OCI-LY3 (cell line): ENCODE results near the gene HIVEP3.

ENCODE experiments used
- H2AFZ ChIP-seq: fragments of 200-600, 300-600 bp; shearing (Covaris generic); 2 replicates; pipeline ENCODE4 v1.6.0; 2014; ENCODE audit warnings: antibody characterized with exemption, low read depth, low read length
- H3K27ac ChIP-seq: fragments of 200-600, 300-600 bp; sonication (generic); 2 replicates; pipeline ENCODE4 v1.5.1; 2014; ENCODE audit warnings: mild to moderate bottlenecking, low read length, moderate library complexity, mixed read lengths
- H3K27me3 ChIP-seq: fragments of 200-600, 300-600 bp; sonication (generic); 2 replicates; pipeline ENCODE4 v1.6.1; 2014; ENCODE audit warnings: low read depth, low read length, mixed read lengths
- H3K36me3 ChIP-seq: fragments of 200-600, 300-600 bp; sonication (generic); replicated peaks from 2 replicates; pipeline ENCODE3; 2014; ENCODE audit warnings: low read depth, low read length, mixed read lengths
- H3K4me1 ChIP-seq: fragments of 300-600, 200-600 bp; sonication (generic); 2 replicates; pipeline ENCODE4 v1.6.1; 2014; ENCODE audit warnings: low read length, mixed read lengths
- H3K4me2 ChIP-seq: fragments of 200-600, 300-600 bp; sonication (generic); 2 replicates; pipeline ENCODE4 v1.6.1; 2014; ENCODE audit warnings: low read length, mixed read lengths
- H3K4me3 ChIP-seq: fragments of 300-600, 200-600 bp; sonication (generic); 2 replicates; pipeline ENCODE4 v1.5.1; 2014; ENCODE audit warnings: antibody characterized with exemption, mild to moderate bottlenecking, low read length, moderate library complexity
- H3K79me2 ChIP-seq: fragments of 300-600, 200-600 bp; shearing (Covaris generic); 2 replicates; pipeline ENCODE4 v1.6.1; 2014; ENCODE audit warnings: mild to moderate bottlenecking, low read length, mixed read lengths
- H3K9ac ChIP-seq: fragments of 300-600, 200-600 bp; shearing (Covaris generic); 2 replicates; pipeline ENCODE4 v1.6.0; 2014; ENCODE audit warnings: mild to moderate bottlenecking, low read length, moderate library complexity
- H3K9me3 ChIP-seq: fragments of 200-600, 300-600 bp; shearing (Covaris generic); 2 replicates; pipeline ENCODE4 v1.6.1; 2014; ENCODE audit warnings: low read length, mixed read lengths; ENCODE audit not compliant: insufficient read depth
- H4K20me1 ChIP-seq: fragments of 200-600, 300-600 bp; sonication (generic); 2 replicates; pipeline ENCODE4 v1.6.1; 2016; ENCODE audit warnings: low read length, mixed read lengths; ENCODE audit not compliant: insufficient read depth
- EZH2phosphoT487 ChIP-seq: fragments of 200-600 bp; shearing (Covaris generic); IDR thresholded peaks from 2 replicates; pipeline ENCODE4 v1.6.1; 2018; ENCODE audit warnings: antibody characterized with exemption, mixed run types, low read depth
- TF ChIP-seq, protein P1 (sequence below): fragments of 200-600, 300-600 bp; sonication (generic); IDR thresholded peaks from 2 replicates; pipeline ENCODE4 v1.5.1; 2014; ENCODE audit warnings: antibody characterized with exemption, low read length, low read depth

Gene HIVEP3

DNA sequence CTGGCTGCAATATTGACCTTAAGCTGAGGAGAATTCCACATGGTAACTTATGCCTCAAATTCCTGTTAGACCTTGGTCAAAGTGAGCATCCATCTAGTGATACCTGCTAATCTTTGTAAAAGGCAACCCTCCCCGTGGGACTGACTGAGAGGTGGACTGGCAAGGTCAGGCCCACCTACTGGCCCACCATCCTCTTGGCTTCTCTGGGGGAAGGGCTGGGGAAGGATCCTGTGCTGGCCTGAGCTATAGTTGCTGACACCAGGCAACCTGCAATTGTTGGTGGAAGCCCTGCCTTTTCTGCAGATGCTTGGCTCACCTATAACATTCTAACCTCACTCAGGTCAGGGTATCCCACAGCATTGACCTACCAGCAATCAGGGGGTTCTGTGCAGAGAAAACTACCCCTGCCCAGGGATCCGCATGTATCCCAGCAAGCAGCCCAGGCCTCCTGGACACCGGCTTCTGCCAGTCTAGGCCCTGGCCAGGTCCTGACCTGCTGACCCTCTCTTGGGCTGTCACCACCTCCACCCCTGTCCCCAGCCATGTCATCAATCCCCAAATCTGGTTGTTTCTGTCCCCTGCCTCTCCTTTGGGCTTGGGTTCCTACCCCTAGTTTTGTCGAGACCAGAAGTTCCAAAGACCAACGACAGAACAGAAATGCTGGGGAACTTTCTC is 326.1 kb downstream of the HIVEP3 start:
- Histone ChIP-seq H3K9ac (no peak overlapping the region), H3K27me3 (no peaks in the 10 kb centered on the region), H3K4me3 (no peak overlapping the region), H2AFZ (no peak overlapping the region), H3K79me2 (peaks cover 100% of the 10 kb centered on the region), H3K4me2 (no peak overlapping the region), H3K27ac (no peak overlapping the region), H3K36me3 (peaks cover 7% of the 10 kb centered on the region), H3K4me1 (no peaks in the 10 kb centered on the region), H3K9me3 (no peaks in the 10 kb centered on the region), H4K20me1 (peaks cover 97% of the 10 kb centered on the region)
- no peak for TF ChIP-seq EZH2phosphoT487
- TF ChIP-seq, protein P1, sequence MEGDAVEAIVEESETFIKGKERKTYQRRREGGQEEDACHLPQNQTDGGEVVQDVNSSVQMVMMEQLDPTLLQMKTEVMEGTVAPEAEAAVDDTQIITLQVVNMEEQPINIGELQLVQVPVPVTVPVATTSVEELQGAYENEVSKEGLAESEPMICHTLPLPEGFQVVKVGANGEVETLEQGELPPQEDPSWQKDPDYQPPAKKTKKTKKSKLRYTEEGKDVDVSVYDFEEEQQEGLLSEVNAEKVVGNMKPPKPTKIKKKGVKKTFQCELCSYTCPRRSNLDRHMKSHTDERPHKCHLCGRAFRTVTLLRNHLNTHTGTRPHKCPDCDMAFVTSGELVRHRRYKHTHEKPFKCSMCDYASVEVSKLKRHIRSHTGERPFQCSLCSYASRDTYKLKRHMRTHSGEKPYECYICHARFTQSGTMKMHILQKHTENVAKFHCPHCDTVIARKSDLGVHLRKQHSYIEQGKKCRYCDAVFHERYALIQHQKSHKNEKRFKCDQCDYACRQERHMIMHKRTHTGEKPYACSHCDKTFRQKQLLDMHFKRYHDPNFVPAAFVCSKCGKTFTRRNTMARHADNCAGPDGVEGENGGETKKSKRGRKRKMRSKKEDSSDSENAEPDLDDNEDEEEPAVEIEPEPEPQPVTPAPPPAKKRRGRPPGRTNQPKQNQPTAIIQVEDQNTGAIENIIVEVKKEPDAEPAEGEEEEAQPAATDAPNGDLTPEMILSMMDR: no peak

DNA sequence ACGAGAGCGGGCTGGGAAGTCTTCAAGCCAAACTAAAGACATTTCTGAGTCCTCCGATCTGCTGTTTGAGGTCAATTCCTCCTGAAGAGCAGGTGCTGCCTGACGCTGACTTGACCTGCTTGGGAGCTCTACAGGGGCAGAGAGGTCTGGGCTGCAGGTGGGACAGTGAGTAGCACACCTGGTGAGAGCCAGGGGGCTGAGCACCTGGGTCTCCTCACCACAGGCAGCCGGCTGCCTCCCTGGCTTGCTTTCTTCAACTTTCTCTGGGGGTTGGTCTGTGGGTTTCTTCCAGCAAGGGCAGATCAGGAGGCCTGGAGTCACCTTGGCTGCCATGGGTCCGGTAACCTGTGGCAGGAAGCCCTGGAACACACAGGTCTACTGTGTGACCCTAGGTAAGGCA is 326.8 kb downstream of the HIVEP3 start:
- peaks cover 97% of the 10 kb centered on the region for H4K20me1 ChIP-seq

DNA sequence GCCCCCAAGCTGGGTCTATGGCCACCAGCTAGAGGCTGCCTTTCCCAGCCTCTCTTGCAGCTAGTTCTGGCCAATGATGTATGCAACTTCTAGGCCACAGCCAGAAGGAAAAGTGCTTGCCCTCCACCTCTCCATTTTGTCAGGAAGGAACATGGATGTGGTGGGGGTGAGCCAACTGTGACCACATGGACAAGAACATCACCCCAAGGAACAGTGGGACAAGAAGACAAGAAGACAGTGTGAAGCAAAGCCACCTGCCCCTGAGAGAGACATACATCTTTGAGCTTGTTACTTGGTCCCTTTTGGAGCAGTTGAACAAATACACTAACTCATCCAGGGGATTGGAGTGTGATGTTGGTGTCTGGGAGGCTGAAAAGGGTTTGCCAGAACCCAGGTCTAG is 328.4 kb downstream of the HIVEP3 start:
- Histone ChIP-seq H3K79me2 (peaks cover 99% of the 10 kb centered on the region), H3K9ac (no peak overlapping the region), H3K27ac (no peak overlapping the region), H3K4me2 (no peak overlapping the region), H4K20me1 (peaks cover 96% of the 10 kb centered on the region), H3K27me3 (no peaks in the 10 kb centered on the region), H3K9me3 (no peaks in the 10 kb centered on the region), H3K4me3 (no peak overlapping the region), H3K4me1 (no peaks in the 10 kb centered on the region), H3K36me3 (peaks cover 15% of the 10 kb centered on the region), H2AFZ (no peak overlapping the region)
- TF ChIP-seq, protein P1: no peak
- no peak for TF ChIP-seq EZH2phosphoT487

More for the DNA sequence above, 326.8 kb downstream of the HIVEP3 start:
- H2AFZ ChIP-seq: no peak overlapping the region
- H3K9me3 ChIP-seq: no peaks in the 10 kb centered on the region
- TF ChIP-seq, protein P1: no peak
- TF ChIP-seq EZH2phosphoT487: no peak
- peaks cover 7% of the 10 kb centered on the region for H3K36me3 ChIP-seq
- no peaks in the 10 kb centered on the region for H3K27me3 ChIP-seq
- no peak overlapping the region for H3K27ac ChIP-seq
- no peak overlapping the region for H3K4me2 ChIP-seq
- H3K79me2 ChIP-seq: peaks cover 100% of the 10 kb centered on the region
- H3K4me1 ChIP-seq: no peaks in the 10 kb centered on the region
- no peak overlapping the region for H3K9ac ChIP-seq
- H3K4me3 ChIP-seq: no peak overlapping the region

DNA sequence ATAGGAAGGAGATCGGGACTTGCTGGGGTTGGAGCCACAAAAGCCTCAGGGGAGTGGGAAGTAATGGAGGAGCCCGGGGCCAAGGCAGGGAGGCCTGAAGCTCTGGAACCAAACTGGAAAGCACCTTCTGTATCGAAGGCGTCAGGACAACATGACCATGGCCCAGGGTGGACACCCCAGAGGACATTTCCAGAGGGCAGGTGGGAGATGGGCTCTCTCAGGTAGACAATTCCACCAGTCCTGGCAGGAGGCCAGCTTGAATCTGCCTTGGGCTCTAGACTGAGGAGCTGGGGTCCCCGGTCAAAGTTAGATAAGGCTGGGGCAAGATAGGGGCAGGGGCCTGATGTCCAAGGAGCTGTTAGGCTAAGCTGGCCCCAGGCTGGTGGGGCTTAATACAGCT is 329.3 kb downstream of the HIVEP3 start:
- Histone ChIP-seq H4K20me1 (peaks cover 87% of the 10 kb centered on the region), H3K9me3 (no peaks in the 10 kb centered on the region), H3K27ac (no peak overlapping the region), H3K4me2 (no peak overlapping the region), H2AFZ (no peak overlapping the region), H3K79me2 (peaks cover 96% of the 10 kb centered on the region), H3K27me3 (no peaks in the 10 kb centered on the region), H3K9ac (no peak overlapping the region), H3K4me1 (no peaks in the 10 kb centered on the region), H3K4me3 (no peak overlapping the region), H3K36me3 (peaks cover 18% of the 10 kb centered on the region)
- TF ChIP-seq, protein P1: no peak
- no peak for TF ChIP-seq EZH2phosphoT487
